Stimulated activated CD4-positive, alpha-beta T cell treated with anti-CD3 and anti-CD28 coated beads, Interleukin-15, amount 100 ng/mL, for 48 hours (primary cell): ENCODE measurements around the gene SARDH.

Experiments
- DNase-seq, 2 donors: peaks; one replicate each; pipeline ENCODE4 v3.0.0-alpha.2; 2020; ENCODE audit warnings: low read depth in 2 of 2

The SARDH gene

GRCh38 chr9:133704711-133705181 lies 33.4 kb downstream of the SARDH start:
- DNase-seq = no peak

GRCh38 chr9:133703591-133704399 lies 34.4 kb downstream of the SARDH start:
- DNase-seq = no peak

GRCh38 chr9:133702798-133703590 lies 35.2 kb downstream of the SARDH start:
- DNase-seq = no peak

- DNase-seq = peak; percentile 52 to 67
These were observed 36.0 kb downstream of the SARDH start for GRCh38 chr9:133701981-133702797.

GRCh38 chr9:133701321-133701980 lies 36.7 kb downstream of the SARDH start:
- DNase-seq = no peak

- DNase-seq = no peak
These were observed 37.3 kb downstream of the SARDH start for GRCh38 chr9:133700819-133701320.

- DNase-seq = no peak
These were observed 38.6 kb downstream of the SARDH start for GRCh38 chr9:133699546-133699945.

- no peak for DNase-seq
These were observed 42.1 kb downstream of the SARDH start for GRCh38 chr9:133696071-133696472.

GRCh38 chr9:133694686-133695085 lies 43.5 kb downstream of the SARDH start:
- no peak for DNase-seq

- DNase-seq = no peak
These were observed 44.2 kb downstream of the SARDH start for GRCh38 chr9:133693703-133694529.

- DNase-seq = no peak
These were observed 45.0 kb downstream of the SARDH start for GRCh38 chr9:133693116-133693515.

GRCh38 chr9:133692364-133692985 lies 45.7 kb downstream of the SARDH start:
- DNase-seq = no peak

- no peak for DNase-seq
These were observed 46.4 kb downstream of the SARDH start for GRCh38 chr9:133691626-133692363.

GRCh38 chr9:133691191-133691590 lies 47.0 kb downstream of the SARDH start:
- no peak for DNase-seq

GRCh38 chr9:133690081-133690561 lies 48.0 kb downstream of the SARDH start:
- no peak for DNase-seq

GRCh38 chr9:133689151-133689763 lies 48.9 kb downstream of the SARDH start:
- DNase-seq = no peak

GRCh38 chr9:133687856-133688761 lies 50.0 kb downstream of the SARDH start:
- no peak for DNase-seq
